ENCODE results near the gene MARCO.

DNA sequence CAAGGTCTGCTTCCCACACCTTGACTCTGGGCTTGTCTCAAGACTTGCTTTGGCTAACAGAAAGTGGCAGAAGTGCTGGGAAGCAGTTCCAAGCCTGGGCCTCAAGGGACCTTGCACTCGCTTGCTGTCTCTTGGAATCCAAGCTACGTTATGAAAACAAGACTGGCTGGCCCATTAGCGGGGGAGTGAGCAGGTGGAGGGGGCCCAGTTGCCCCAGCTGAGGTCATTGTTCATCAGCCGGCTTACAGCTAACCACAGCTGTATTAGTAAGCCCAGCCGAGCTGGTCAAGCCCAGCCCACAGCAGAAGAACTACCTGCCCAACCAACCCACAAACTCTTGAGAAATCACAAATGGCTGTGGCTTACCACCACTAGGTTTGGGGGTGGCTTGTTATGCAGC, 63.1 kb downstream of the MARCO start:
- TF ChIP-seq SUZ12 (IDR thresholded peaks at IDR 0.05; ENCODE audit: extremely low read depth, insufficient read depth, insufficient read length) (no peak), YY1 (IDR thresholded peaks at IDR 0.05; ENCODE audit: insufficient read depth, insufficient read length) (no peak)

Data from NT2/D1 (cell line).